GM19463 (cell line): ENCODE results near the gene AKAP8.
A peak's percentile ranks its signal among the peaks of the same experiment; 100 is the strongest.
"Not testable (repeated sequence)": the region's sequence is repeated elsewhere in the genome, so short reads cannot be mapped to it uniquely, and the experiment has no call there.

ENCODE experiments used
- ATAC-seq: cut with Tn5 transposase; IDR thresholded peaks from one replicate; pipeline ENCODE4 v1.9.1; 2021; ENCODE audit warnings: mild to moderate bottlenecking, moderate library complexity; ENCODE audit not compliant: unreplicated experiment

The AKAP8 gene

DNA sequence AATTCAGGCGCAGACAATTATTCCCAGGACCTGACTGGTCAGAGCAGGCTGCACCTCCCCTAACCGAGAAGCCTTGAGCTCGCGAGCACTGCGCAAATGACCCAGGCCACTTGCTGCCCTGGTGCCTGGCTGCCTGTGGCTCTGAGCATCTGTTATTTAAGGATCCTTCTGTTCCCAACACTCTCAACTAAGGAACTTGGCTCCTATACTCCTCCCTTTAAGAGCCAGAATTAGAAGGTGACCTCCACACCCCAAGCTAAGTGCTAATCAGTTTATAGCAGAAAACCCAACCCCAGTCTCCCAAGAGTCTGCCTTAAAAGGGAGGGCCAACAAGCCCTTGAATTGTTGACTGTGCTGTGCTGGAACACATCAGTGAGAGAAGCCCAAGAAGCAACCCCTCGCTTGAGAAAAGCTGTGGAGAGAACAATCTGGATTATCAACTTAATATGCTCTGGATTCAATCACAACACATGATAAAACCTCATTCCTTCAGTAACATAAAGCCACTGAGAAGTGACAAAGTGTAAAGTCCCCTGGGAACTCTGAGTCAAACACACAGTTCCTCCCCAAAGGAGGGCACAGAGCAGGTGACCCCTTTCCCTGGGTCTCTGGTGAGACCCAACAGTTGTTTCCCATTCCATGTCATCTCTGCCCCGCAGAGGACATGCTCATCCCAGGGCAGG lies 24.7 kb upstream of the AKAP8 start:
- no peak for ATAC-seq

DNA sequence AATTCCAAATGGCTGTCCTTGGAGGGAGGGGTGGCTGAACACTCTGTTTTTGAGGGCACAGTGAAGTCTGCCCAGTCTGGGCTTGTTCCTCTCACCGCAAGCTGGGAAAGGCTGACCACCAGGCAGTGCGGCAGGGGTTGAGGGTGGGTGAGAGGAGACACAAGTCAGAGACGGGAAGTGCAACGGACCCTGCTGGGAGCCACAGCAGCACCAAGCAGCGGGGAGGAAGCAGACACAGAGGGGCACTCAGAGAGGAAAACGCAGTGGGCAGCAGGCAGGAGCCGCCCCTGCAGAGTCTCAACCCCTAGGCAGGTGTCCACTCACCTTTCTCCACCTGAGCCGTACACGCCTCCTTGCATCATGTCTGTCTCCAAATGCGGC lies 23.6 kb upstream of the AKAP8 start:
- no peak for ATAC-seq

DNA sequence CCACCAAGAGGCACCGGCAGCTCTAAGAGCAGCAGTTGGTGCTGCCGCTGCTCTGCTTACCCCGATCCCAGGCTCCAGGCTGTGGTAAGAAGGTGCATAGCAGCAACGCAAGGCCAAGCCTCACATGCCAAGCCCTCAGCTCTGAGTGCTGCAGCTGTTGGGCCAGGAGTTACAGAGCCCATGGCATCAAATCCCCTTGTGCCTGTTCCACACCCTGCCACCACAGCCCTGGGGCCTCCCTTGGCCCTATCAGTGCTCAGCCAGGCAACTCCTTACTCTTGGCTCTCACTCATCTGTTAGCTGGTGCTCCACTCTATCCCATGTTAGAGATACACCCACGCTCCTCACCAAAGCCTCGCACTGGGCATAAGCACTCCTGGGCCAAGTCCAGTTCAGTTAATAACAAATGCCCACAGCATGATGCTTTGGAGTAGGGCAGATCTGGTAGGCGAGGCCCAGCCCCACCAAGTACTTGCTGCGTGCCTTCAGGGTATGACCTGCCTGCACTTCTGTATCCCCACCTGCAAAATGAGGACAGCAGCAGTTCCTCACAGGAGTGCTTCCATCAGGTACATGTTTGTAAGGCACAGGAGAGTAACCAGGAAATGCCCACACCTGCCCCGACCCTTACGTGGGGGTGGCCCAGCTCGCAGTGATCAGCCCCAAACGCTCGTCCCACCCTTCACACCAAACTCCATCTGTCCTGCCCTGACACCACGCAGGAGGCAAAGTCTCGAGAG lies 23.0 kb upstream of the AKAP8 start:
- no peak for ATAC-seq

DNA sequence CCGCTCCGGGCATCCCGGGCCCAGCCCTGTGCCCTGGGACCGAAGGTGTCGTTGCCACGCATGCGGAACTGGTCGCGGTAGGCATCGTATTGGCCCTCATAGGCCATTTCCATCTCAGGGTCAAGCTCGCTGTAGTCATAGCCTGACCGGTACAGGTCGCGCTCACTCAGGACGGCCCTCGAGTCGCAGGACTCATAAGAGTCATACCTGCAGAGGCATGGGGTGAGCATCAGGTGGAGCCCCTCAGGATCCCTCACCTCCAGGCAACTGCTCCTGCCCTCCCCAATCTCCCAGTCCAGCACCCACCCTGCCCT lies 21.8 kb upstream of the AKAP8 start:
- no peak for ATAC-seq

DNA sequence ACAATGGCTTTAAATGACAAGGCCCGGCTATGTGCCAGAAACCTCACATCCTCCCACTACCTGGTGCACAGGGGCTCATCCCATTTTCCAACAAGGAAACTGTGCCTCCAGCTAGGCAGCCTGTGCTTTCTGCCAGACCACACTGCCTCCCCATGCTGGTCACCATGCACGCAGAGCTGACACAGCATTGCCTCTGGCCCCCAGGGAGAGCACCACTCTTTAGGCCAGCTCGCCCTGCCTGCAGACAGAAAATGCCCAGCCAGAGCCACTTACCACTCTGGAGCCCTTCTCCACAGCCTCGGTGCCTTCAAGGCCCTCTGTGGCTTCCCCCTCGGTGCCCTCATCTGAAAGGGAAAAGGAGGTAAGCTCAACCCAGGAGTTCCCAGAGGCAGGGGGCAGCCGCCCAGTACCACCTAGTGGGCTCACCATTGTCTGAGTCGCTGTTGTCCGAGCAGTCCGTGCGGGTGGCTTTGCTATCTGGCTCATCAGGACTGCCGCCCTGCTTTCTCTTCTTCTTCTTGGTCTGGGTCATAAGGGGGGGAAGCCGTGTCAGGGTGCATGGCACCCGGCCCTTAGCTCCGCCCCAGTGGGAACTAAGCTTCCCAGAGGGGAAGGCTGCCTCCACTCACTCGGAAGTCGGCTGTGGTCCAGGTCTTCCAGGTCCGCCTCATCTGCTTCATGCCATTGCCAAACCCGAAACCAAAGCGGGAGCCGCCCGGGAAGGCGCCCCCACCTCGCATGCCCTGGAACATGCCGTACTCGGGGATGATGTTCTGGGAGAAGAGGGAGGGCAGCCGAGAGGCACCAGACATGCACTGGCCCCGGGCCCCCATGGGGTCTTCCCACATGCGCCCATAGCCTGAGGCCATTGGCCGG lies 21.2 kb upstream of the AKAP8 start:
- no peak for ATAC-seq

DNA sequence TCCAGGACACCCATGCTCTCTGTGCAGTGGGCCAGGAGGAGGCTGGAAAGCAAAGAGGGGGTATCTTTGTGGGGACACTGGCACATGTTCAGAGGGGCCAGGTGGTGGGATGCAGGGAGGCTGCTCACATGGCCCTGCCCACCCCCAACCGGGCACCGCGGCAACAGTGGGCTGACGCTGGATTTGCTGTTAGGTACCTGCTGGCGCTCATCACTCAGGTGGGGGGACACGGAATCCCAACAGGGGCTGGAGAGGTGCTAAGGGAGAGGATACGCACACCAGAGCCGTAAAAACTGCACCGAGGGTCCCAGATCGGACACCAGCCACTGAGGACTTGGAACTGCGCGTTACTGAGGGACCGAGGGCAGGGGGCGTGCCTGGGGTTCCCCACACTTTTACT lies 20.0 kb upstream of the AKAP8 start:
- ATAC-seq: no peak

DNA sequence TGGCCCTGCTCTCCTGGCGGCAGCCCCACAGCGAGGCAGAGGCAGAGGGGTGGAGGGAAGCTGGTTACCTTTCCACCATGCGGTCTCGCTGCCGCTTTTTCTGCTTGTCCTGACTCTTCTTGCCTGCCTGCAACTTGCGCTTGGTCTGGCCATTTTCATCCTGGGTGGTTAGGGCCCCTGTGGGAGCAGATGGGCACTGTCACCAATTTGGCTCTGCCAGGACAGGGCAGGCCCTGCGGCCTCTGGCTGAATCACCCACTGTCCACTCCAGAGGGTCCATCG lies 19.6 kb upstream of the AKAP8 start:
- no peak for ATAC-seq

DNA sequence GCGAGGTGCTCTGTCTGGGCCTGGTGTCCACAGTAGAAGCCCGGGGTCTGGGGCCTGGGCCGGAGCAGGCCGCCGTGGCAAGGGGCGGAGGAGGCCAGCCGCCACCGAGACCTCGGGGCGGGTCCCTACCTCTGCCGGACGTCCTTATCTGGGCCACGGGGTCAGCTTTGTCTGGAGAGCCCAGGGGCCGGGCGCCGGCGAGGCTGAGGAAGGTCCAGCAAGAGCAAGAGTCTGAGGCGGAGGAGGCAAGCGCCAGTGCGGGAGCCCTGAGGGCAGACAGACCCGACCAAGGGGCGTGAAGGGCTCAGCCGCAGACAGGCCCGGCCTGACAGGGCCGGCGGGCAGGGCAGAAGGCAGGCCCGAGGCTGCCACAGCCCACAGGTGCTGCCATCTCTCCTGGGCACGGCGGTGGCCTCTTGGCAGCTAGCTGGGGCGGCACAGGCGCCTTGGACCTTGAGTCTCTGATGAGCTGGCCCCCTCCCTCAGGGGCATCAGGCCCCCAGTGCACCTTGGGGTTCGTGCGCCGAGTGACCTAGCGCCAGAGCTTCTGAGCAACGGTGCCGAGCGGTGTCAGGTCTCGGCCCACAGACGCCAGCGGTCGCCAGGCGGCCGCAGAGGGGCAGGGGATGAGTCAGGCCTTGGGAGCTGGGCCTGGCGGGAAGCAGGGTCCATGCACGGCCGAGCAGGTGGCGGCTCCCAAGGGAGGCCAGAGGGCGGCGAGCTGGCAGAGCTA lies 19.1 kb upstream of the AKAP8 start:
- ATAC-seq: no peak

DNA sequence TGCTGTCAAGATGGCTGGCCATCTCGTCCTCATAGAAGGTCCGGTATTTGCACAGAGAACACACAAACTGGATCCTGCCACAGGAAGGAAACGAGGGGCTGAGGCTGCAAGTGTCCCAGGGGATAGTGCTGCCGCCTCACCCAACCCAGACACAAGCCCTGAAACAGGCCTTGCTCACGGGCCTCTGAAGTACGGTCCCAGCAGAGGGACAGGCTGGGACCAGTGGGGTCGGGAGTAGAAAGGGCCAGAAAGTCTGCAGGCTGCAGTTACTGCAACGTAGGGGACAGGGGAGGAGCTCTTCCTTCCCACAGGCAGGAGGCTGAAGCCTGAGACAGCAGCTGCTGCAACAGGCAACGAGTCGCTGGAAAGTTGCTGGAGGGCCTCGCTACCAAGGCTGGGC lies 18.2 kb upstream of the AKAP8 start:
- ATAC-seq: no peak

DNA sequence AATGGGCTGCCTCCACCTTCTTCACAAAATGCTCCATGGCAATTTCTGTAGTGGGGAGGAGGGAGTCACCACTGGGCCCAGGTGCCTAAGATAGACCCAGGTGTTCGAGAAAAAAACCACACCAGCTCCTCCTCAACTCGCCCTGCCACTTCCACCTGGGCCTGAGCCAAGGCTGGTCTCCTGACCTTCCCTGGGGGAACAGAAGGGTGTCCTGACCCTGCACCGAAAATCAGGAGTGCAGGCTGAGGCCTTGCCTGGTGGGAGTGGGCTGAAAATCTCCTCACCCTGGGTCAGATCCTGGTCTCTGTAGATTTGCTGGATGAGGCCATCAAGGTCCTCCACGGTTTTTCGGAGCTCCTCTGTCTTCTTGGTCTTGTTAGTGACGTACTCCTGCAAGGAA lies 17.6 kb upstream of the AKAP8 start:
- ATAC-seq: no peak

DNA sequence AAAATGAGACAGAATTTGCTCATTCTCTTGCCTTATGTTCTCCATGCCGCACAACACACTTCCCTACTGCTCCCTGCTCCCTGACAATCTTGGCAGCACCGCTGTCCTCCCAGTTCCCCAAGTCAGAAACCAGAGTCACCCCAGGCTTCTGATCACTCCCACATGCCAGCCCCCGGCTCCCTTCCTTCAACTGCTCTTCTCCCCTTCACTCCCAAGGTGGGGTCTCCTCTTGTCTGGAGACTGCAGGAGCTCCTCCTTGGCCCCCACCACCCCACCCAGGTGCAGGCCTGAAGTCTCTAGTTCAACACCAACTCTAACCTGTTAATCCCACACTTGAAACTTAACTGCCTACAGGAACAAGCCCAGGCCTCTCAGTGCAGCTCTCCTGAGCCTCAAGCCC lies 16.8 kb upstream of the AKAP8 start:
- no peak for ATAC-seq

DNA sequence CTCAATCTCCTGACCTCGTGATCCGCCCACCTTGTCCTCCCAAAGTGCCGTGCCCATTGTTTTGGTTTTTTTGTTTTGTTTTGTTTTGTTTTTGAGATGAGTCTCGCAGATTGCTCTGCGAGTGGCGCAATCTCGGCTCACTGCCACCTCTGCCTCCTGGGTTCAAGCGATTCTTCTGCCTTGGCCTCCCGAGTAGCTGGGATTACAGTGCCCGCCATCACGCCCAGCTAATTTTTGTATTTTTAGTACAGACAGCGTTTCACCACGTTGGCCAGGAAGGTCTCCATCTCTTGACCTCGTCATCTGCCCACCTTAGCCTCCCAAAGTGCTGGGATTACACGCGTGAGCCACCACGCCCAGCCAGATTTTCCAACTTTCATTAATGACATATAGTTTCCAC lies 15.7 kb upstream of the AKAP8 start:
- not testable (repeated sequence) for ATAC-seq

DNA sequence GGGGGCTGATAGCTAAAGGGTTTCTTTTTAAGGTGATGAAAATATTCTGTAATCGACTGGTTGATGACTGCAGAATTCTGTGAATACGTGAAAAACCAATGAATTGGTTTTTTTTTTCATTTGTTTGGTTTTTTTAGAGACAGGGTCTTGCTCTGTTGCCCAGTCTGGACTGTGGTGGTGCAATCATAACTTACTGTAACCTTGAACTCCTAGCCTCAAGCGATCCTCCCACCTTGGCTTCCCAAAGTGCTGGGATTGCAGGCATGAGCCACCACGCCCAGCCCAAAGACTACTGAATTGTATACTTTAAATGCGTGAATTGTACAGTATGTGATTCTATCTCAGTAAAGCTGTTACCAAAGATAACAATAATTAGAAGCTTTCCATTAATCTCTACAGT lies 14.8 kb upstream of the AKAP8 start:
- no peak for ATAC-seq

DNA sequence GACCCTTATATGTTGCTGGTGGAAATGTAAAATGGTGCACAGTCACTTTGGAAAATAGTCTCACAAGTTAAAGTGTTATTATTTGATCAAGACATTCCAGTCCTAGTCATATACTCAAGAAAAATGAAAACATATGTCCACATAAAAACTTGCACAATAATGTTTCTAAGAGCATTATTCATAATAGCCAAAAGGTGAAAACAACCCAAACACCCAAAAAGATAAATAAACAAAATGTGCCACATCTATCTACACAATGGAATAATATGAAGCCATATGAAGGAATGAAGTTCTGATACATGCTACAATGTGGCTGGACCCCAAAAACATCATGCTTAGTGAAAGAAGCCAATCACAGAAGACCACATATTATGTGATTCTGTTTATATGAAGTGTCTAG lies 14.4 kb upstream of the AKAP8 start:
- no peak for ATAC-seq

DNA sequence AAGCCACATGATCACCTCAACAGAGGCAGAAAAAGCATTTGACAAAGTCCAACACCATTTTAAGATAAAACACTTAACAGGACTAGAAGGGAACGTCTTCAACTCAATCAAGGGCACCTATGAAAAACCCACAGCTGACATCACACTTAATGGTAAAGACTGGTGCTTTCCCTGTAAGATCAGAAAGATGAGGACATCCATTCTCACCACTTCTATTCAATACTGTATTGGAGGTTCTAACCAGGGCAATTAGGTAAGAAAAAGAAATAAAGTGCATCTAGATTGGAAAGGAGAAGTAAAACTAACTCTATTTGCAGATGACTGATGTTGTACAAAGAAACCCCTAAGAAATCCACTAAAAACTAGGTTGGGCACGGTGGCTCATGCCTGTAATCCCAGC lies 11.2 kb upstream of the AKAP8 start:
- no peak for ATAC-seq

DNA sequence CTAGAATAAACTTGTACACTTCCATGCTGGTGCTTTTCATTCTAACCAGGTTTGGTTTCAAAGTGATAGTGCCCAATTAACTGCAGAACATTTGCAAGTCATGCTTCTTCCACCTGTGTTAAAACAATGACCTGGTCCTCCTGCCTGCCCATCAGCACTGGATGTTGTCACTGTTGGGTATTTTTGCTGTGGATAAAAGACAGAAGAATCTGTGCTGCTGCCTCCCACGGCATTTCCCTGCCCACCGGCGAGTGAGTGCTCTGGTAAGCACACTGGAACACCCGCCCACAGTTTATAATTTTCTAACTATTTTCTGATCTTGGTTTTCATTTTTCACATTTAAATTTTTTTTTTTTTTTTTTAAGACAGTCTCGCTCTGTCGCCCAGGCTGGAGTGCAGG lies 2.3 kb upstream of the AKAP8 start:
- no peak for ATAC-seq

DNA sequence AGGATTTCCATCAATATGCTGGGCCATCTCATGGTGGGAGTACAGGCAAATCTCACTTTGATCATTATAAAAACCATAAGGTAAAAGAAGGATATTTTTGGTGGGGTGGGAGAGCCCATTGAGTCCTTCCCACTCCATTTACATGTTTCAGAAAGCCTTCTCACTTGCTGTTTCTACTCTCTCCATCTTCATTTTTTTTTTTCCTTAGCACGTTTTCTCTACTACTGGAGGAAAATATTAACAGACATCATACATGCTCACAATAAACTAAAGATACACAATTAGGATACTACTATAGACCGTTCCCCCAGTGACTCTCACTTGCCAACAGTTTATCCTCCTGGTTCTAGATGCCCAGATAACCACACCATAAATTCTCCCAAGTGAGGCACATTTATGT lies 1.8 kb upstream of the AKAP8 start:
- no peak for ATAC-seq

DNA sequence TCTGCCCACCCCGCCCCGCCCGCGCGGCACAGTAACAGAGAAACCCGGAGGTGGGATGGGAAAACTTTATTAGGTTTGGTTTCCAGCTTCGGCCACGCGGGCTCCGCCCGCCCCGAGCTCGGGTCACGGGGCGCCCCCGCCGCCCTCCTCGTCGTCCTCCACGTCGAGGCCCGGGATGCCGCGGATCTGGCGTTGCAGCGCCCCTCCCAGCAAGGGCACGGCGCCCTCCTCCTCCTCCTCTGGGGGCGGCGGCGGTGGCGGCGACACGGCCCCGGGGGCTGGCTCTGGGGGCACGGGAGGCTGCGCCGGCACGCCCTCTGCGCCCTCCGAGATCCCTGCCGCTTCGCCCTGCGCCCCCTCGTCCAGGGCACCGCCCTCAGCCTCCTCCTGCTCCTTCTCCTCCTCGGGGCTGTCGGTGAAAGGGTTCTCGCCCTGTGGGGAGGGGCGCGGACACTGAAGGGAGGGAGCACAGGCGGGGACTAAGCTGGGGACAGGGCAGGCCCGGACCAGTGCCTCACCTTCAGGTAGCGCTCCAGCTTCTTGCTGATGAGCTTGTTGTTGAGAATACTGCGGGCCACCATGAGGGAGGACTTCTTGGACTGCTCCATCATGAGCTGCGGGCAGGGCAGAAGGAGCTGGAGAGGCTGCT lies 536 bp upstream of the AKAP8 start:
- peak; percentile 27 for ATAC-seq

DNA sequence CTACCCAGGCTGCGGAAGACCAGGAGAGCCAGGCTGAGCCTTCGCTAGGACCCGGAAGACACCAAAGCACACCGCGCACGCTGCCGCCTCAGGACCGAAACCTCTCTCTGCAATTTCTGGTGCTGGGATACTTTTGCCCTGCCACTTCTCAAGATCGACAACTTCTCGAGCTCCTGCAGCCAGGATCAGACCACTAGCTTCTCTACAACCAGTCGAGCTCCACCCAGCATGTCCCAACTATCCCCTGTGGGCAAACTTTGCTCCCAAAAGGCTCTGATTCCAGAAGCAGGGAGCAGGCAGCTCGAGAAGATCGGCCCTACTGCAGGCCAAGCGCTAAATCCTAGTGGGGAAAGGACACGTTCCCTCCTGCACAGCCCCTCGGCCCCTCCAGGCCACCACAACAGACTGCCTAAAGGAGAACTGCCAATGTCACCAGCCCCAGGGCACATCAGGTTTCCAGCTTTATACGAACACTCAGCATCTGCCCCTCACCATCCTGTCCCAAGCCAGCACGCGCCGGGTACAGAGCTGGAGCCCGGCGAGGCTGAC lies 979 bp downstream of the AKAP8 start:
- no peak for ATAC-seq

DNA sequence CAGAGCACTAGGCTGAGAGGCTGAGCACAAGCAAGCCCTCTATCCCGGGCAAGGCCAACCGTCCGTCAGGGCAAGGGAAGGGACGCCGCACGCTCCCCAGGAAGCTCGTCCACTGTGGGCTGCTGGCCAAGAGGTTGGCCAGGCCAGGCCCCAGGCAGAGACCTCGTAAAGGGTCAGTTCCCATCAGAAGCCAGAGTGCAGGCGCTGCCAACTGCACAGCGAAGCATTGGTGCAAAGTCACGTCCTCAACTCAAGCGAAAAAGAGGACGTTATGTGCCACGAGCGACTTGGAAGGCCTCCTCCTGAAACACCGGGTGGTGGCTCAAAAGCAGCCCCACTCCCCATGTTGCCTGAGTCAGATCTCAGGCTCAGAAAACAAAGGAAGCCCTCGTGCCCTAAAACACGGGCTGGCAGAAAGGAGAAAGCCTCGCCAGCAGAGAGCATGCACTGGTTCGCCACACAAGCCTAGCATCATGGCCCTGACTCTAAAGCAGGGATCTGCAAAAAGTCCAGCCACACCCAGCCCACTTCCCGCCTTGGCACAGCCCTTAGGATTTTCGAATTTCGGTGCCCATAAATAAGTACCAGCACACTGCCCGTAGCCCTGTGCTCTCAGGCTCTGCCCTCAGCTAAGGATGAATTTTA lies 4.7 kb downstream of the AKAP8 start:
- ATAC-seq: no peak
